GM12873 (cell line): ENCODE measurements around the gene ANKFY1.

ENCODE experiments used
- CTCF ChIP-seq: IDR thresholded peaks from 2 replicates; pipeline ENCODE4 v1.5.1; 2012; ENCODE audit warnings: low read depth, mild to moderate bottlenecking, moderate library complexity, low read length, control low read depth; ENCODE audit not compliant: insufficient read depth; ENCODE audit errors: missing control alignments

Gene ANKFY1

DNA sequence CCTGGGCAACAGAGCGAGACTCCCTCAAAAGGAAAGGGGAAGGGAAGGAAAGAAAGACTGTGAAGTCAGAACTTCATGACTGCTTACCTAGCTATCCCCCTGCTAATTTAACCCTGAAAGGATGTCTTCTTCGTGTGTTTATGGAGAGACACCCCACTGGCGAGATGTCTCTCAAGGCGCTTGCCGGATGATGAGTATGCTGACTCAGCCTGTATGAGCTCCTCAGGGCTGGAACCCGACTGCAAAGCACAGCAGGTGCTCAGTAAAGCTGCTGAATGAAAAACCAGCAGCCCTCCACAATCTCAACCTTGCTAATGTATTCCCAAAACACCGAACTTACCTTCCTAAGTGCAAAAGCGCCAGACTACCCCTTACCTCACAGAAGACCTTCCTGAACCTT is 2.3 kb downstream of the ANKFY1 start:
- no peak for TF ChIP-seq CTCF

DNA sequence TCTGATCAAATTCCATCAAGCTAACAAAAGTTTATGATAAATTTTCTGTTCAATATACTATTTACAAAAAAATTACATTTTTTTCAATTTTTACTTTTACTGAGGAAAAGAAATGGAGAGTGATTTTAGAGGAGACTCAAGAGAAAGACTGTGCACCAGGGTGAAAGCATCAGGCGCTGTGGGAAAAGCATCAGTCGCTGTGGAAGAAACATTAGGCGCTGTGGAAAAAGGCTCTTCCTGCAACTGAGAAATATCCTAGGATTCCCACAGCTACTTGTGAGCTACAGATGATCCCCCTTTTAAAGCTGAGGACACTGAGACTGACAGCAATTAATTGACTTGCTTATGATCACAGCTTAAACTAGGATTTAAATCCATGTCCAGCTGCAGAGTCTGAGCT is 4.9 kb downstream of the ANKFY1 start:
- TF ChIP-seq CTCF: no peak

GRCh38 chr17:4256952-4257351 is 6.8 kb downstream of the ANKFY1 start:
- no peak for TF ChIP-seq CTCF

- TF ChIP-seq CTCF: no peak
These were observed 12.9 kb downstream of the ANKFY1 start for GRCh38 chr17:4250887-4251286.

DNA sequence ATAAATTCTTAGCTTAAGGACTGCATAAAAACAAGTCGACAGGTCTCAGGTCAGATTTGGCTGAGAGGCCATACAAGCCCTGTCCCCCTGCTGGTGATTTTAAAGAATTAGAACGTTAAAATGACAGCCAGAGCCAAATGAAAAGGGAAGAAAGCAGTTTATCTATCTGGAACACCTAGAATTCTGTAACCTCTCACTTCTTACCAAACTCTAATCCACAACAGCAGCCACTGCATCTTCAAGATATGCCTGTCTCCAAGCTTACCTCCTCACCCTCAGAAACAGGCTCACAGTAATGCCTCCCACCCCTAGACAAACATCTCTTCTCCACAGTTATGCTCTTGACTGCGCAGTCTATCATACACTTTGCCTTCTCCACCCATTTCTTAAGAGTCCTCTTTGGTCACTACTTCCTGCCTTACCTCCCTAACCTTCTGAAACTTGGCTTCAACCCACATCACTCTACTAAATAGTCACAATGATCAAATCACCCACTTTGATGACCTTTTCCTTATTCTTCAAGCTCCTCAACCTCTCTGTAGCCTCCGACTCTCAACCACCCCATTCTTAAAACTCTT is 14.2 kb downstream of the ANKFY1 start:
- TF ChIP-seq CTCF: peak; percentile 64

- TF ChIP-seq CTCF: no peak
These were observed 15.1 kb downstream of the ANKFY1 start for GRCh38 chr17:4248504-4249277.

- no peak for TF ChIP-seq CTCF
These were observed 15.8 kb downstream of the ANKFY1 start for GRCh38 chr17:4247971-4248388.
